Lung microvascular endothelial cell (primary cell): ENCODE measurements around the gene CRB1. TPM values are rescaled to one million over a fixed set of nuclear protein-coding genes. Genes with fewer than 3 reads are reported as not detected.
"Not testable (repeated sequence)": the region's sequence is repeated elsewhere in the genome, so short reads cannot be mapped to it uniquely, and the experiment has no call there.

ENCODE experiments used
- DNase-seq, 2 donors: peaks; one replicate each; pipeline versions ENCODE4 v3.0.0 to v3.0.0-alpha.2; 2010; ENCODE audit warnings: low read depth in 2 of 2
- total RNA-seq: library from RNA; depleted of rRNA; stranded (reverse); fragments of >200 nt; gene quantifications from 2 replicates; pipeline ENCODE4 v1.2.1, GENCODE V29; 2014

The CRB1 gene
- total RNA-seq, 1 donor from 2014 or later = not detected

GRCh38 chr1:197399755-197400521 lies 131.9 kb downstream of the CRB1 start:
- peak; percentile 55 to 57 for DNase-seq

DNA sequence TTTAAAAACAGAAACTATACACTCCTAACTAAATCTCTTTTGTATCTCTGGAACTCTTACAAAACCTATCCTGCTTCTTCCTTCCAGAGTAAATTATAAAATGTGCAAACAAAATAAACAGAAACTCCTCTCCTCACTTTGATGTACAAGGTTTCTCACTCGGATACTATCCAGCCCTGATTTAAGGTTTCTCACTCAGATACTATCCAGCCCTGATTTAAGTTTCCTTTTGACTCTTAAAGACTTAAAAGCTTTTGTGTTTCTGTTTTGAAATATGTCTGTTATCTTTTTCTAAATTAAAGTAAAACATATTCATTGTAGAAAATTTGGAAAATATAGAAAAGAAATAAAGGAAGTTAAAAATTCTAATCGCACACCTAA lies 132.5 kb downstream of the CRB1 start:
- no peak for DNase-seq

DNA sequence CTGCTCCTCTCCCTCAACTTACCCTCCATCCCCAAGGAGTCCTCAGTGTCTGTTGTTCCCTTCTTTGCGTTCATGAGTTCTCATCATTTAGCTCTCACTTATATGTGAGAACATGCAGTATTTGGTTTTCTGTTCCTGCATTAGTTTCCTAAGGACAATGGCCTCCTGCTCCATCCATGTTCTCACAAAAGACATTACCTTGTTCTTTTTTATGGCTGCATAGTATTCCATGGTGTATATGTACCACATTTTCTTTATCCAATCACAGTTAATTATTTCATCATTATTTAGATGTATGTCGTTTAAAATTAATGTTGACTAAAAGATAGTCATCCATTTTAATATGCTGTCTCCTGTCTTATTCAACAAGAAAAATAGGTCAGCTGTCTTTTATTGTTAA lies 134.1 kb downstream of the CRB1 start:
- no peak for DNase-seq

- not testable (repeated sequence) for DNase-seq
Observed at GRCh38 chr1:197404774-197405173, 136.7 kb downstream of the CRB1 start.

- not testable (repeated sequence) for DNase-seq
Observed at GRCh38 chr1:197405614-197406013, 137.6 kb downstream of the CRB1 start.

DNA sequence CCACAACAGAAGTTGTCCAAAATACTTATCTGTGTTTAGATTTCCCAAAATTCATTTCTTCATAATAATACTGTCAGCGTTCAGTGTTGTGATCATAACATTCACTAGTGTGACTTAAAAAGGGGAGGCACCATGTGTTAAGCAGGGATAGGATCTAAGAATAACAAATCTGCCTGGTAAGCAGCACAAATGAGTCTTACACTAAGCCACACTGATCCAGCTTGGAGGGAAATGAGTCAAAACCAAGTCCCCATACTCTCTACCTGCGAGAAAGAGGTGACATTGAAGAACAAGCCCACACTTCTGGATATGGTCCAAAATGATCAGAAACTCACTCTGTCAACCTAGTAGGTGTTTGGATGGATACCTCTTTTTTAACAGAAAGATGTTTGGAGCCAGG lies 145.5 kb downstream of the CRB1 start:
- DNase-seq = no peak

- DNase-seq = no peak
Observed at GRCh38 chr1:197415221-197415620, 147.2 kb downstream of the CRB1 start.

DNA sequence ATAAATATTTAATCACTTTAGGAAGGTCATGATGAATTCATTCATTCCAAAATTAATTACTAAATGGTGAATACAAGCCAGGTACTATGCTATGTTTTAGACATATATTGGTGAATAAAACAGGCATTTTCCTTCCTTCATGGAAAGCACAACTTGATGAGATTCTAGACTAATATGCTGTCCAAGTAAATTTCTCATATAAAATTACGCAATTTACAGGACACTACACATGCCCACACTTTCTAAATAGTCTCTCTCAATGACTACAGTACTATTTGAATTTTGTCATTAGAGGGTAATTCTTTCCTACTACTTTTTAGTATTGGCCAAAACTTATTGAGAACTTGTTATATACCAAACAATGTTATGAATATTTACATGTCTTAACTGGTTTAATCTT lies 150.6 kb downstream of the CRB1 start:
- DNase-seq = no peak

GRCh38 chr1:197422993-197423392 lies 154.9 kb downstream of the CRB1 start:
- peak in 1 of 2 donors; percentile 13 for DNase-seq

DNA sequence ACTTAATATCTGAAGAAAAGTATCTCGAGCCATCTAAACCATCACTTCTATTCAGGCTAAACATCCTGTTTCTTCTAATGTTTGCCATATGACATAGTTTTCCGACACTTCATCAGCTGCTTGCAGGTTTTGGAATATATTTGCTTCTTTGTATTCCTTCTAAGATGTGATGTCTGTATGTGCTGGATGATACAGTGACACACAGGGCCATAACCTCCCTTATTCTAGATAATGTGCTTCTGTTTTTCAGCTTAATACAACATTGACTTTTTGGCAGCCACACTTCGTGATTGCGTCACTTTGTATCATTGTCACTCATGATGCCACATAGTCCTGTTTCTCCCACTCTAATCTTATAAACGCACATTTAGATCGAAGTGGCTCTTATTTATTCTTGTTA lies 156.3 kb downstream of the CRB1 start:
- no peak for DNase-seq

DNA sequence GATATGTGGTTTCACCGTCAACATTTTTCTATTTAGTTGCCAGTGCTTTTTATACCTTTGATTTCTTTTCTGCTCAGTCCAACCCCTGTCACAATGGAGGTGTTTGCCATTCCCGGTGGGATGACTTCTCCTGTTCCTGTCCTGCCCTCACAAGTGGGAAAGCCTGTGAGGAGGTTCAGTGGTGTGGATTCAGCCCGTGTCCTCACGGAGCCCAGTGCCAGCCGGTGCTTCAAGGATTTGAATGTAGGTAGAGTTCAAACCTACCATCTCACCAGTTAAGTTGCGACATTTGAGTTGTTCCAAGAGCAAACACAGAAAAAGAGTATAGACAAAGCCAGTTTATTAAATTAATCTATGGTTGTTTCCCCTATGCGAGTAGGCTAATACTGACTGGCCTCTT lies 161.3 kb downstream of the CRB1 start:
- no peak for DNase-seq

DNA sequence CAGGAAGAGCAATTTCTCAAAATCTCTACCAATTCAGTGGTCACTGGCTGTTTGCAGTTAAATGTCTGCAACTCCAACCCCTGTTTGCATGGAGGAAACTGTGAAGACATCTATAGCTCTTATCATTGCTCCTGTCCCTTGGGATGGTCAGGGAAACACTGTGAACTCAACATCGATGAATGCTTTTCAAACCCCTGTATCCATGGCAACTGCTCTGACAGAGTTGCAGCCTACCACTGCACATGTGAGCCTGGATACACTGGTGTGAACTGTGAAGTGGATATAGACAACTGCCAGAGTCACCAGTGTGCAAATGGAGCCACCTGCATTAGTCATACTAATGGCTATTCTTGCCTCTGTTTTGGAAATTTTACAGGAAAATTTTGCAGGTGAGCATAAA lies 167.2 kb downstream of the CRB1 start:
- no peak for DNase-seq

GRCh38 chr1:197437601-197438000 lies 169.5 kb downstream of the CRB1 start:
- no peak for DNase-seq

DNA sequence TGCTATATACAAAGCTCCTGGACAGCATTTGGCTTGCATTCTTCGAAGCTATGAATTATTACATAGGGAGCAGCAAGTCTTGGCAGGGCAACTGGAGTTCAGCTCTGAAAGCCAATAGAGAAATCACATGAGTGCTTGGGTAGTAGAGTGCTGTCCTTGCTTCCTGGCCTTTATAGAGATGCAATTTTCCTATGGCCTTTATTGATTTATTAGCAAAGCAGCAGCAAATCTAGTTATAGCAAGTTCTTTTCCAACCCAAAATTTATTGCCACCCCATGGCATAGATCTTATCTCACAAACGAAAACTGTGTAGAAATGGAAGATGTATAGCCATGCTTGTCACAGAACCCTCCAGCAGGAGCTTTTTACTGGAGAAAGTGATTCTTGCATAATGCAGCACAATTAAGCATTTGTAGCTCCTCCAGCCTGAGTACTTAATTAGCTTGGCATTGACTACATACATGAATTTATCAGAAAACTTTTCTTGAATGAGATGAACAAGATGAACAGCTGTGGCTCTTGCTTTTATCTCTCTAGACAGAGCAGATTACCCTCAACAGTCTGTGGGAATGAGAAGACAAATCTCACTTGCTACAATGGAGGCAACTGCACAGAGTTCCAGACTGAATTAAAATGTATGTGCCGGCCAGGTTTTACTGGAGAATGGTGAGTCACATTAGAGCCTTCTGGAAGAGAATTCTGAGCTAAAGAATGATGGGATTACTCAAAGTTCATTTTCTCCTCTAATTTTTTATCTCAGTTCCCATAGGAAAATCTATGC lies 170.1 kb downstream of the CRB1 start:
- DNase-seq = no peak

GRCh38 chr1:197439708-197440280 lies 171.7 kb downstream of the CRB1 start:
- no peak for DNase-seq

DNA sequence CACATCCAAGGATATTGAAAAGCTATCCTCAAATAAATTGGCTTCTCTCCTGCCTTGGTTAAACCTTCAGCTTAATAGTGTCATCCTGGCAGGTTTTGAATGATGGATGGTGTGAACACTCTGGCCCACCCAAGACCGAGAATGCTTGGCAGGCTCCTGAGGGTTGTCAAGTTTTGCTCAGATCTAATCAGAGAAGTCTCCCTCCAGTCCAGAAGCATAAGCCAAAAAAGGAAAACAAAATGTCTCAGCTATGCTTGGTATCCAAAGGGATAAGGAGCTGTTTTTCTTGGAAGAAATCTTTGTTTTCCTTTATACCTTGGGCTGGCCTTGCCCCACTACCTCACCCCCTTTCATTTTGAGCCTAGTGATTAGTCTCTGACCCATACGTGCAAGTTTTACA lies 172.7 kb downstream of the CRB1 start:
- DNase-seq = no peak

GRCh38 chr1:197441999-197442414 lies 174.0 kb downstream of the CRB1 start:
- peak in 1 of 2 donors; percentile 2 for DNase-seq

DNA sequence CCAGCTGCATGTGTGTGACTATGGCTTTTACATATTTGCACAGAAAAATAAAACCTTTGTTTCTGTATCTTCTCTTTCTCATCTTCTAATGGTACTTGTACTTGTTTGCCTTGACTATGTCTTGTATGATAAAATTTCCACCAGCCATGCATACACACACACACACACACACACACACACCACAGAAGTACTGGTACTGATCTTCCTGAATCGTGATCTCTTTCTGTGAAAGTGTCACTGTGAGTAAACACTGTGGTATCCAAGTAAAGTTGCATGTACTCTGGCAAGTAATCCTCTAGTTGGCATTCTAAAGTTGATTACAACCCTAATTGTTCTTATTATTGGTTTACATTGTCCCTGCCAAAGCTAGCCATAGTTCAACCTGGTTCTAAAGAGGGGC lies 176.7 kb downstream of the CRB1 start:
- DNase-seq = no peak

DNA sequence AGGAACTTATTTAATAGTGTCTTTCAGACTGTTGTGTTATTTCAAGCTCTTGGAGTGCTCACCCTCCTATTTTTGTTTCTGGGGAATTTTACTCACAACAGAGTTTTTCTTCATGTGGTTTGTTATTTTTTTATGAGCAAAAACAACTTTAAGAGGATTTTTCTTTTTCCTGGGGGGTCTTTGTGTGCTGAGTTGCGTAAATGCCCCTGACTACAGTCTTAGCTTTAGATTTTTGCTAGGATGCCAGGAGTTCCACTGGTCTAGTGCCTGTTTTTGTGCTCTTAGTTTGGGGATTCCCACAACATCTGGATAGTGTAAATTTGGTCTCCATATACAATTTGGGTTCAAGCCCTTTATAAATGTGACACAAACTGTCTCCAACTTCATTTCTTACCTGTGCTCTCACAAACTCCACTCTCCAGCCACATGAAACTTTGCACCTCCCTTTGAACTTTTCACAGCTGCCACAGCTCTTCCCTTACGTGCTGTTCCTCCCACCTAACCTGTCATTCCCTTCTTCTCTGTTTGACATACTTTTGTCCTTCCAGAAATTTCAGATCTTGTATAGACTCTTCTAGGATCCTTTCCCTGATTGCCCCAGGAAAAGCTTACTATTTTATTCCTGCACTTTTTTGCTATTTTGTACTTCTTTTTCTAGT lies 180.2 kb downstream of the CRB1 start:
- DNase-seq = no peak

GRCh38 chr1:197451381-197451780 lies 183.3 kb downstream of the CRB1 start:
- no peak for DNase-seq

DNA sequence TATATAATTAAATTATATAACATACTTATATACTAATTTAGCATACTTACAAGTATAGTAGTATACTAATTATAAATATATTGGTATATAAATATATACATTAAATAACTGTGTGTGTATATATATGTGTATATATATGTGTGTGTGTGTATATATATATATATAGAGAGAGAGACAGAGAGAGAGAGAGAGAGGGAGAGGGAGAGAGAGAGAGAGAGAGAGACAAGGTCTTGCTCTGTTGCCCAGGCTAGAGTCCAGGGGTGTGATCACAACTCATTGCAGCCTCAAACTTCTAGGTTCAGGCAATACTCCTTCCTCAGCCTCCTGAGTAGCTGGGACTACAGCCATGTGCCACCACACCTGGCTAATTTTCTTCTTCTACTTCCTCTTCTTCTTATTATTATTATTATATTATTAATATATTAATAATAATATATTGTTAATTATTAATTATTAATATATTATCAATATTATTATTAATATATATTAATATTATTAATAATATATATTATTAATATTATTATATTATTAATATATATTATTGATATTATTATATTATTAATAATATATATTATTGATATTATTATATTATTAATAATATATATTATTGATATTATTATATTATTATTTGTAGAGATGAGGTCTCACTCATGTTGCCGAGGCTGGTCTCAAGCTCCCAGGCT lies 185.5 kb downstream of the CRB1 start:
- DNase-seq = peak in 1 of 2 donors; percentile 18
